Activated naive CD4-positive, alpha-beta T cell treated with anti-CD3 and anti-CD28 coated beads for 36 hours (primary cell): ENCODE results near the gene LRP2BP. TPM values are rescaled to one million over a fixed set of nuclear protein-coding genes. Genes with fewer than 3 reads are reported as not detected.

Experiments used
- CTCF ChIA-PET: fragments of 350-600 bp; sonication (Branson Sonifier 250); formaldehyde crosslinking; loops from one replicate; lab custom pipeline; 2021; ENCODE audit warnings: antibody characterized with exemption; lab: Charles Lee
- DNase-seq: peaks from one replicate; pipeline ENCODE4 v3.0.0-alpha.2; 2020
- H3K27ac Mint-ChIP-seq: one replicate; pipeline ENCODE4 v1.8.0; 2021; ENCODE audit warnings: mild to moderate bottlenecking, mixed read lengths
- H3K27me3 Mint-ChIP-seq: one replicate; pipeline ENCODE4 v1.8.0; 2021; ENCODE audit warnings: low read depth, mixed read lengths
- H3K36me3 Mint-ChIP-seq: one replicate; pipeline ENCODE4 v1.8.0; 2021; ENCODE audit warnings: low read depth, mixed read lengths
- H3K4me1 Mint-ChIP-seq: one replicate; pipeline ENCODE4 v1.8.0; 2021; ENCODE audit warnings: low read depth, mixed read lengths
- H3K4me3 Mint-ChIP-seq: one replicate; pipeline ENCODE4 v1.8.0; 2021; ENCODE audit warnings: mild to moderate bottlenecking, moderate library complexity, mixed read lengths
- H3K9me3 Mint-ChIP-seq: one replicate; pipeline ENCODE4 v1.8.0; 2021; ENCODE audit warnings: mixed read lengths
- intact Hi-C: fragments of 100-400 bp; cut with micrococcal nuclease; formaldehyde crosslinking; loops from one replicate; pipeline ENCODE4 v1.15.1; 2023
- total RNA-seq, 2 experiments: library from RNA; stranded (reverse); gene quantifications; one replicate each; pipeline ENCODE4 v1.2.3, GENCODE V29; 2021

The LRP2BP gene
- total RNA-seq, 2 experiments from 2014 or later = 0.44 to 0.60 TPM

DNA sequence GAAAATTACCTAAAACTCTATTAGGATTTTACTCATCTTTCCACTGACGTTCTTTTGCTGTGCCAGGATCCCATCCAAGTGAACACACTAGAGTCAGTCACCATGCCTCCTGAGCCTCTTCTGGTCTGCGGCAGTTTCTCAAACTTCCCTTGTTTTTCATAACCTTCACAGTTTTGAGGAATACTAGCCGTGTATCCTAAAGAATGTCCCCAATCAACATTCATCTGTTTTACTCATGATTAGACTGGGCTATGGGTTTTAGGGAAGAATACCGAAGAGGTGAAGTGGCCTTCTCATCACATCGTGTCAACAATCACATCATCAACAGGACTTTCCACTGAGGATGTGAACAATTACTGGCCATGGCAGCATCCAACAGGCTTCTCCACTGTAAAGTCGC, 4.8 kb downstream of the LRP2BP start:
- Mint-ChIP-seq H3K36me3 (peaks cover 1% of the 10 kb centered on the region), H3K27ac (no peak overlapping the region), H3K4me3 (no peak overlapping the region), H3K27me3 (no peaks in the 10 kb centered on the region), H3K9me3 (no peaks in the 10 kb centered on the region), H3K4me1 (peaks cover 11% of the 10 kb centered on the region)
- CTCF ChIA-PET = no interaction called here
- intact Hi-C loops = loop anchor here (10.0 kb wide), 1 partner anchor 1886 kb away; the partner anchor contains the start of gene ING2
- DNase-seq = no peak

- peaks cover 3% of the 10 kb centered on the region for H3K36me3 Mint-ChIP-seq
- H3K4me1 Mint-ChIP-seq = peaks cover 11% of the 10 kb centered on the region
- intact Hi-C loops = no loop called here
Measured at GRCh38 chr4:185387957-185388356, 7.8 kb downstream of the LRP2BP start.

GRCh38 chr4:185384930-185385331, 10.8 kb downstream of the LRP2BP start:
- H3K27ac Mint-ChIP-seq = no peak overlapping the region
- peaks cover 24% of the 10 kb centered on the region for H3K27me3 Mint-ChIP-seq
- CTCF ChIA-PET = no interaction called here
- intact Hi-C loops = no loop called here
- H3K4me3 Mint-ChIP-seq = no peak overlapping the region
- H3K36me3 Mint-ChIP-seq = peaks cover 3% of the 10 kb centered on the region
- H3K9me3 Mint-ChIP-seq = peaks cover 3% of the 10 kb centered on the region
- no peak for DNase-seq
- peaks cover 11% of the 10 kb centered on the region for H3K4me1 Mint-ChIP-seq

More at GRCh38 chr4:185387957-185388356, 7.8 kb downstream of the LRP2BP start:
- Mint-ChIP-seq H3K4me3 (no peak overlapping the region), H3K27ac (no peak overlapping the region), H3K9me3 (no peaks in the 10 kb centered on the region), H3K27me3 (peaks cover 24% of the 10 kb centered on the region)
- DNase-seq = no peak
- CTCF ChIA-PET = no interaction called here

DNA sequence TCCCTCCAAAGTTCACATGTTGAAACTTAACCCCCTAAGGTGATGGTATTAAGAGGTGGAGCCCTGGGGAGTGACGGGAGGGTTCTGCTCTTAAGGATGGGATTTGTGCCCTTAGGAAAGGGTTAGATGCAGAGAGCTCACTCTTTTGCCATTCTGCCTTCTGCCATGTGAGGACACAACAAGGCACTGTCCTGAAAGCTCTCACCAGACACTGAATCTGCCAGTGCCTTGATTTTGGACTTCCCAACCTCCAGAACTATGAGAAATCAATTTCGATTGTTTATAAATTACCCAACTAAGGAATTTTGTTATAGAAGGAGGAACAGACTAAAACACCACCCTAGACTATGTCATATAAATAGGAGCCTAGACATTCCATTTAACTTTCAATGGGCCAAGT, 11.7 kb downstream of the LRP2BP start:
- intact Hi-C loops = no loop called here
- H3K4me1 Mint-ChIP-seq = peaks cover 11% of the 10 kb centered on the region
- CTCF ChIA-PET = no interaction called here

DNA sequence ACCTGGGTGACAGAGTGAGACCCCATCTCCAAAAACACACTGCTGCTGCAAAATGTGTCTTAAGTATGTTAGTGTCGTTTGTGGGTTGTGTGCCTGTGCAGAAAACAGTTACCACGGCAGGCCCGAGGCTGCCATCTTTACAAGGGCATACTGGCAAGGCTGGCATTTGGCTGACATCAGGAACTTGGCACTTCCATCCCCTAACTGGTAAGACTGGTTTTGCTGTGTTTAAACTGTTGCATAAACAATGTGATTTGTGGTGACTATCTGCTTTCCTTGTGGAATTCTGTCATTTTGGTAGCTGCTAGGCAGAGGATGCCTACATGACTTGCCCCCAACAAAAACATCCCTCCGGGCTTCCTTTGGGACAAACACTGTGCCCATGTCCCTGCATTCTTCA, 12.3 kb downstream of the LRP2BP start:
- Mint-ChIP-seq H3K27me3 (peaks cover 24% of the 10 kb centered on the region), H3K36me3 (peaks cover 3% of the 10 kb centered on the region), H3K4me1 (peaks cover 11% of the 10 kb centered on the region), H3K9me3 (peaks cover 3% of the 10 kb centered on the region), H3K4me3 (no peak overlapping the region), H3K27ac (no peak overlapping the region)
- no peak for DNase-seq
- intact Hi-C loops = no loop called here
- CTCF ChIA-PET = no interaction called here

More for the DNA sequence above, 11.7 kb downstream of the LRP2BP start:
- no peak for DNase-seq
- peaks cover 3% of the 10 kb centered on the region for H3K9me3 Mint-ChIP-seq
- no peak overlapping the region for H3K27ac Mint-ChIP-seq
- H3K36me3 Mint-ChIP-seq = peaks cover 3% of the 10 kb centered on the region
- peaks cover 24% of the 10 kb centered on the region for H3K27me3 Mint-ChIP-seq
- no peak overlapping the region for H3K4me3 Mint-ChIP-seq

GRCh38 chr4:185382754-185383153, 13.0 kb downstream of the LRP2BP start:
- Mint-ChIP-seq H3K27ac (no peak overlapping the region), H3K36me3 (peaks cover 3% of the 10 kb centered on the region), H3K4me1 (peaks cover 11% of the 10 kb centered on the region), H3K9me3 (peaks cover 3% of the 10 kb centered on the region), H3K4me3 (no peak overlapping the region), H3K27me3 (peaks cover 24% of the 10 kb centered on the region)
- CTCF ChIA-PET = interaction anchor here (0.6 kb wide), 1 partner anchor 37 kb away, joined by 3 read pairs; no protein-coding TSS in a partner anchor
- intact Hi-C loops = no loop called here
- DNase-seq = no peak

- peaks cover 11% of the 10 kb centered on the region for H3K4me1 Mint-ChIP-seq
- intact Hi-C loops = no loop called here
- H3K36me3 Mint-ChIP-seq = peaks cover 3% of the 10 kb centered on the region
Measured at GRCh38 chr4:185381288-185382196, 14.2 kb downstream of the LRP2BP start.

DNA sequence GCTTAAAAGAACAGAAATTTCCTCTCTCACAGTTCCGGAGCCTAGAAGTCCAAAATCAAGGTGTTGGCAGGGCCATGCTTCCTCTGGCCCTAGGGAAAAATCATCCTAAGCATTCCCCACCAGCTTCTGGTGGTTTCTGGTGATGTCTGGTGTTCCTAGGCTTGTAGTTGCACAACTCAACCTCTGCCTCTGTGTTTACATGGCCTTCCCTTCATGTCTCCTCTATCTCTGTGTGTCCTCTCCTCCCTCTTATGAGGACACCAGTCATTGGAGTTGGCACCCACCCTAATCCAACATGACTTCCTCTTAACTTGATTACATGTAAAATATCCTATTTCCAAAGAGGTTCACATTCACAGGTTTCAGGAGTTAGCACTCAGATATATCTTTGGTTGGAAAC, 15.4 kb downstream of the LRP2BP start:
- Mint-ChIP-seq H3K9me3 (peaks cover 3% of the 10 kb centered on the region), H3K4me3 (no peak overlapping the region), H3K36me3 (peaks cover 3% of the 10 kb centered on the region), H3K27me3 (peaks cover 18% of the 10 kb centered on the region), H3K27ac (no peak overlapping the region), H3K4me1 (peaks cover 10% of the 10 kb centered on the region)
- intact Hi-C loops = no loop called here
- CTCF ChIA-PET = no interaction called here
- no peak for DNase-seq

More at GRCh38 chr4:185381288-185382196, 14.2 kb downstream of the LRP2BP start:
- Mint-ChIP-seq H3K4me3 (no peak overlapping the region), H3K9me3 (peaks cover 3% of the 10 kb centered on the region), H3K27ac (no peak overlapping the region), H3K27me3 (peaks cover 24% of the 10 kb centered on the region)
- no peak for DNase-seq
- CTCF ChIA-PET = interaction anchor here (0.6 kb wide), 1 partner anchor 36 kb away, joined by 3 read pairs; no protein-coding TSS in a partner anchor

- H3K9me3 Mint-ChIP-seq = peaks cover 3% of the 10 kb centered on the region
- intact Hi-C loops = no loop called here
- CTCF ChIA-PET = no interaction called here
Measured at GRCh38 chr4:185379326-185380295, 16.1 kb downstream of the LRP2BP start.

DNA sequence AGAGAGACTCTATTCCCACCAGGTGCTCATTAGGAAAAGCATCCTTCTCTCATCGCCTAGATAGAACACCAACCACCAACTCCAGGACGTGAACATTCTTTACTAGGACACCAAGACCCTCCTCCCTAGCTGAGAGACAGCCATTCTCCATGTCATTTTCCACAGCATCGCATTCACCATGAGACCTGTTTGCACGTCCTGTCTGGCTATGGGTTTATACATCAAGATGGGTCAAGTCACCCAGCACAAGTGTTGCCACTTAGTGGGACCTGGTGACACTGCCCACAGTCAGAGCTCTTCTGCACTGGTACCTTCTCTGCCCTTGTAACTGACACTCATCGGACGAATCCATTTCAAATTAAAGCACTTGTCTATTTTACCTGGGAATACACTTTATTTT, 17.5 kb downstream of the LRP2BP start:
- intact Hi-C loops = no loop called here
- no peak for DNase-seq
- no peak overlapping the region for H3K27ac Mint-ChIP-seq
- no peaks in the 10 kb centered on the region for H3K36me3 Mint-ChIP-seq
- H3K9me3 Mint-ChIP-seq = peaks cover 3% of the 10 kb centered on the region
- no peak overlapping the region for H3K4me3 Mint-ChIP-seq
- H3K4me1 Mint-ChIP-seq = no peaks in the 10 kb centered on the region
- H3K27me3 Mint-ChIP-seq = no peaks in the 10 kb centered on the region
- CTCF ChIA-PET = no interaction called here

More at GRCh38 chr4:185379326-185380295, 16.1 kb downstream of the LRP2BP start:
- DNase-seq = no peak
- Mint-ChIP-seq H3K36me3 (peaks cover 3% of the 10 kb centered on the region), H3K27ac (no peak overlapping the region), H3K4me3 (no peak overlapping the region), H3K4me1 (peaks cover 3% of the 10 kb centered on the region), H3K27me3 (peaks cover 11% of the 10 kb centered on the region)

GRCh38 chr4:185374573-185374972, 21.2 kb downstream of the LRP2BP start:
- H3K27me3 Mint-ChIP-seq = no peaks in the 10 kb centered on the region
- no peak overlapping the region for H3K27ac Mint-ChIP-seq
- intact Hi-C loops = no loop called here
- no peak for DNase-seq
- H3K36me3 Mint-ChIP-seq = peaks cover 2% of the 10 kb centered on the region
- no peaks in the 10 kb centered on the region for H3K9me3 Mint-ChIP-seq
- CTCF ChIA-PET = no interaction called here
- H3K4me1 Mint-ChIP-seq = no peaks in the 10 kb centered on the region
- no peak overlapping the region for H3K4me3 Mint-ChIP-seq

GRCh38 chr4:185374027-185374426, 21.7 kb downstream of the LRP2BP start:
- H3K36me3 Mint-ChIP-seq = peaks cover 2% of the 10 kb centered on the region
- no peaks in the 10 kb centered on the region for H3K4me1 Mint-ChIP-seq
- no peak for DNase-seq
- no peak overlapping the region for H3K4me3 Mint-ChIP-seq
- H3K27ac Mint-ChIP-seq = no peak overlapping the region
- intact Hi-C loops = no loop called here
- CTCF ChIA-PET = no interaction called here
- H3K9me3 Mint-ChIP-seq = no peaks in the 10 kb centered on the region
- no peaks in the 10 kb centered on the region for H3K27me3 Mint-ChIP-seq
